ENCODE results near the gene AOX1.
"Not testable (repeated sequence)": the region's sequence is repeated elsewhere in the genome, so short reads cannot be mapped to it uniquely, and the experiment has no call there.

The AOX1 gene

GRCh38 chr2:200603972-200604371 lies 18.2 kb downstream of the AOX1 start:
- DNase-seq, result no peak

- no peak for DNase-seq
Measured at GRCh38 chr2:200604571-200605255, 18.9 kb downstream of the AOX1 start.

- no peak for DNase-seq
Measured at GRCh38 chr2:200608341-200609027, 22.7 kb downstream of the AOX1 start.

GRCh38 chr2:200609028-200609614 lies 23.3 kb downstream of the AOX1 start:
- DNase-seq, result no peak

- DNase-seq, result not testable (repeated sequence)
Measured at GRCh38 chr2:200610217-200610616, 24.4 kb downstream of the AOX1 start.

GRCh38 chr2:200613692-200614091 lies 27.9 kb downstream of the AOX1 start:
- DNase-seq, result no peak

- no peak for DNase-seq
Measured at GRCh38 chr2:200614249-200614648, 28.4 kb downstream of the AOX1 start.

- no peak for DNase-seq
Measured at GRCh38 chr2:200615247-200615646, 29.4 kb downstream of the AOX1 start.

- no peak for DNase-seq
Measured at GRCh38 chr2:200616193-200616592, 30.4 kb downstream of the AOX1 start.

GRCh38 chr2:200616656-200617055 lies 30.8 kb downstream of the AOX1 start:
- no peak for DNase-seq

GRCh38 chr2:200617156-200618053 lies 31.6 kb downstream of the AOX1 start:
- no peak for DNase-seq

GRCh38 chr2:200618054-200618419 lies 32.2 kb downstream of the AOX1 start:
- no peak for DNase-seq

GRCh38 chr2:200618590-200619021 lies 32.8 kb downstream of the AOX1 start:
- DNase-seq, result no peak

GRCh38 chr2:200619279-200619678 lies 33.5 kb downstream of the AOX1 start:
- DNase-seq, result no peak

- DNase-seq, result no peak
Measured at GRCh38 chr2:200620606-200621390, 35.0 kb downstream of the AOX1 start.

GRCh38 chr2:200622106-200622505 lies 36.3 kb downstream of the AOX1 start:
- DNase-seq, result no peak

GRCh38 chr2:200624026-200624425 lies 38.2 kb downstream of the AOX1 start:
- DNase-seq, result no peak

GRCh38 chr2:200624658-200625057 lies 38.8 kb downstream of the AOX1 start:
- no peak for DNase-seq

GRCh38 chr2:200625282-200625681 lies 39.5 kb downstream of the AOX1 start:
- no peak for DNase-seq

GRCh38 chr2:200625958-200626363 lies 40.1 kb downstream of the AOX1 start:
- DNase-seq, result no peak

- DNase-seq, result no peak
Measured at GRCh38 chr2:200627110-200627770, 41.4 kb downstream of the AOX1 start.

- not testable (repeated sequence) for DNase-seq
Measured at GRCh38 chr2:200628461-200628860, 42.6 kb downstream of the AOX1 start.

Measured in activated T-cell treated with anti-CD3 and anti-CD28 coated beads, Interleukin-2, amount 50 U/mL, for 1 hour (primary cell).